SH-SY5Y (cell line): ENCODE measurements around the gene KCNJ15.

Experiments
- GATA2 ChIP-seq: IDR thresholded peaks from 2 replicates; pipeline ENCODE4 v1.6.1; 2011; ENCODE audit warnings: mild to moderate bottlenecking, low read depth, low read length
- GATA3 ChIP-seq: IDR thresholded peaks from 2 replicates; pipeline ENCODE4 v1.6.1; 2011; ENCODE audit warnings: low read depth, mild to moderate bottlenecking, low read length, moderate library complexity

DNA sequence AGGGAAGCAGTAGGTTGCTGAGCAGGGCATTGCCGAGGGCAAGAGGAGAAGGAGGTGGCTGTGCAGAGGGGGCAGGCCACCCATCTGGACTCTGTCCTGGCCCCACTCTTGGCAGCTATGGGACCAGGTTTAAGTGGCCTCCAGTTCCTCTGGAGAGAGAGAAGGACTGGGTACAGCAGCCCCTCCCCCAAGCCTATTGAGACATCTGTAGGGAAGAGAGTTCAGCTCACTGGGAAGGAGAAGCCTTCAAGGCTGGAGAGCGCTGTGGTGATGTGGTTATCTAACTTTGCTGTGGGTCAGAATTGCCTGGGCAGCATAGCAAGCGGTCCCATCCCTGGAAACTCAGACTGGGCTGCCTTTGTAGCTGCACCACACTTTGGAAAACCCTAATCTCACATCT lies 93.9 kb downstream of the KCNJ15 start:
- TF ChIP-seq GATA2 (no peak), GATA3 (no peak)
